Nephron progenitor cell (in vitro differentiated cells): ENCODE data around the gene CNGA2.

ENCODE experiments used
- DNase-seq: peaks from one replicate; pipeline ENCODE4 v3.0.0; 2021
- H3K27ac Mint-ChIP-seq: 2 replicates; pipeline ENCODE4 v1.8.0; 2021; ENCODE audit warnings: mild to moderate bottlenecking, moderate library complexity, mixed read lengths
- H3K27me3 Mint-ChIP-seq: 2 replicates; pipeline ENCODE4 v1.8.0; 2021; ENCODE audit warnings: mild to moderate bottlenecking, low read depth, mixed read lengths; ENCODE audit not compliant: poor library complexity
- H3K36me3 Mint-ChIP-seq: 2 replicates; pipeline ENCODE4 v1.8.0; 2021; ENCODE audit warnings: low read depth, mixed read lengths
- H3K4me1 Mint-ChIP-seq: 2 replicates; pipeline ENCODE4 v1.8.0; 2021; ENCODE audit warnings: mixed read lengths
- H3K4me3 Mint-ChIP-seq: 2 replicates; pipeline ENCODE4 v1.8.0; 2021; ENCODE audit warnings: mild to moderate bottlenecking, moderate library complexity, mixed read lengths
- H3K9me3 Mint-ChIP-seq: 2 replicates; pipeline ENCODE4 v1.8.0; 2021; ENCODE audit warnings: mild to moderate bottlenecking, moderate library complexity, mixed read lengths
- TF ChIP-seq, protein P1 (sequence below): fragments of 200-600 bp; sonication (generic); IDR thresholded peaks from 2 replicates; pipeline ENCODE4 v1.5.0; 2021; ENCODE audit warnings: antibody characterized with exemption

The CNGA2 gene

DNA sequence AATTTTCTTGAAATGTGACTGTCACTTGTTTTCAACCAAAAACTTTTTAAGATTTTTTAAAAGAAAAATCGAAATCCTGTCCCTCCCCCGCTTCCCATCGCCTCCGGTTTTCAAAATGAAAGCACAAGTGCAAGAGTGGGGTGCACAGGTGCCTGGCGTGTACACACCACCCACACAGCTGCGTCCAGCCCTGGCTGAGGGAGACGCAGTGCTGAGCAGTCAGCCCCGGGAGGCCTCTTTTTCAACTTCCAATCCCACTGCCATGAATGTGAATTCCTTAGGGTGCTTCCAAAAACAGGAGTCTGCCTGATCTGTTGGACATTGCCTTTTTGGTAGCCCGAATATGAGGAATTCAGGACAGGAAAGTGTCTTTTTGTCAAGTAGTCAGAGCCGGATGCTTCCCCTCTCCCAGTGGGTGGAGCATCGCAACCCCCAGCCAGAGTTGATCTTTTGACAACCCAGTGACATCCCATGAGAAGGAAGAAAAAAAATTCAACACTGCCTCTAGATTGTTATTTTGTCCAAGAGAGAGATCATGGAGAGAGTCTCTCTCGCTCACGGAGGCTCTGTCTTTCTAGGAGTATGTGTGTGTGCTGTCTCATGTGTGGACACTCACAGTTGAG, 30.4 kb upstream of the CNGA2 start:
- Mint-ChIP-seq H3K36me3 (no peaks in the 10 kb centered on the region), H3K27ac (no peak overlapping the region), H3K9me3 (peaks cover 48% of the 10 kb centered on the region), H3K4me3 (no peak overlapping the region), H3K27me3 (peaks cover 8% of the 10 kb centered on the region), H3K4me1 (peaks cover 5% of the 10 kb centered on the region)
- DNase-seq, result no peak
- TF ChIP-seq, protein P1, sequence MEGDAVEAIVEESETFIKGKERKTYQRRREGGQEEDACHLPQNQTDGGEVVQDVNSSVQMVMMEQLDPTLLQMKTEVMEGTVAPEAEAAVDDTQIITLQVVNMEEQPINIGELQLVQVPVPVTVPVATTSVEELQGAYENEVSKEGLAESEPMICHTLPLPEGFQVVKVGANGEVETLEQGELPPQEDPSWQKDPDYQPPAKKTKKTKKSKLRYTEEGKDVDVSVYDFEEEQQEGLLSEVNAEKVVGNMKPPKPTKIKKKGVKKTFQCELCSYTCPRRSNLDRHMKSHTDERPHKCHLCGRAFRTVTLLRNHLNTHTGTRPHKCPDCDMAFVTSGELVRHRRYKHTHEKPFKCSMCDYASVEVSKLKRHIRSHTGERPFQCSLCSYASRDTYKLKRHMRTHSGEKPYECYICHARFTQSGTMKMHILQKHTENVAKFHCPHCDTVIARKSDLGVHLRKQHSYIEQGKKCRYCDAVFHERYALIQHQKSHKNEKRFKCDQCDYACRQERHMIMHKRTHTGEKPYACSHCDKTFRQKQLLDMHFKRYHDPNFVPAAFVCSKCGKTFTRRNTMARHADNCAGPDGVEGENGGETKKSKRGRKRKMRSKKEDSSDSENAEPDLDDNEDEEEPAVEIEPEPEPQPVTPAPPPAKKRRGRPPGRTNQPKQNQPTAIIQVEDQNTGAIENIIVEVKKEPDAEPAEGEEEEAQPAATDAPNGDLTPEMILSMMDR, result no peak

DNA sequence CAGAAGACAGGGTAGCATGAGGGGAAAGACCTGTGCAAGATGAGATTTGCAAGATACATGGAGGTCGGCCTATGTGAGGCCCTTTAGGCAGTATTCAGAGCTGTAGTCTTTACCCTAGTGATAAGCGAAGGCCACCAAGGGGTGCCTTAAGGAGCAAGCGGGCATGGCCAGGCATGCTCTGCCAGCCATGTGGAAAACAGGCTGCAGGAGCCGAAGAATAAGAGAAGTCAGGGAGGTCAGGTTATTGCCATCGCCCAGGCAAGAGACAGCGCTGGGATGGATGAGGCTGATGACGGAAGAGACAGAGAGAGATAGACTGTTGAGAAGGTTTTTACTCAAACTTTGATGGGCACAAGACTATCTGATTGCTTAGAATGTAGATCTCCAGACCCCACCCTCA, 25.7 kb upstream of the CNGA2 start:
- no peak overlapping the region for H3K27ac Mint-ChIP-seq
- peaks cover 27% of the 10 kb centered on the region for H3K9me3 Mint-ChIP-seq
- peaks cover 7% of the 10 kb centered on the region for H3K27me3 Mint-ChIP-seq
- TF ChIP-seq, protein P1, result no peak
- no peaks in the 10 kb centered on the region for H3K36me3 Mint-ChIP-seq
- DNase-seq, result no peak
- peaks cover 11% of the 10 kb centered on the region for H3K4me1 Mint-ChIP-seq
- H3K4me3 Mint-ChIP-seq, result no peak overlapping the region

DNA sequence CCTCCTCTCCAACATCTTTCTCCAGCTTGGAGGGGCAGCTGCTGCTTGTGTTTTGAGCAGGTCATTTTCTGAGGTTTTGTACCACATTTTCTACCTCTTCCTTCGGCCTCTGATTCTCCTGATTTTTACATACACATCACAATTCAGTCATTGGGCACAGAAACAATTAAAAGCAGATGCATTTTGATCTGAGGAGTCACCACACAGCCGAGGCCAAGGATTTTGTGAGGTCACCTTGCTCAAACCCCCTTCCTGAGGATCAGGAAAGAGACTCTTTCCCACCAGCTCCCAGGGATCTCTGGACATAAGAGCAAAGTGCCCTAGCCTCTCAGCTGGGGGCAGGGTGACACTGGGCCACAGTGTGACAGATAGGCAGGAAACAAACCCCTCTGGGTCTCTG, 24.1 kb upstream of the CNGA2 start:
- no peak overlapping the region for H3K27ac Mint-ChIP-seq
- no peak overlapping the region for H3K4me3 Mint-ChIP-seq
- H3K36me3 Mint-ChIP-seq, result no peaks in the 10 kb centered on the region
- peaks cover 15% of the 10 kb centered on the region for H3K9me3 Mint-ChIP-seq
- H3K27me3 Mint-ChIP-seq, result peaks cover 7% of the 10 kb centered on the region
- DNase-seq, result no peak
- TF ChIP-seq, protein P1, result no peak
- H3K4me1 Mint-ChIP-seq, result peaks cover 11% of the 10 kb centered on the region

DNA sequence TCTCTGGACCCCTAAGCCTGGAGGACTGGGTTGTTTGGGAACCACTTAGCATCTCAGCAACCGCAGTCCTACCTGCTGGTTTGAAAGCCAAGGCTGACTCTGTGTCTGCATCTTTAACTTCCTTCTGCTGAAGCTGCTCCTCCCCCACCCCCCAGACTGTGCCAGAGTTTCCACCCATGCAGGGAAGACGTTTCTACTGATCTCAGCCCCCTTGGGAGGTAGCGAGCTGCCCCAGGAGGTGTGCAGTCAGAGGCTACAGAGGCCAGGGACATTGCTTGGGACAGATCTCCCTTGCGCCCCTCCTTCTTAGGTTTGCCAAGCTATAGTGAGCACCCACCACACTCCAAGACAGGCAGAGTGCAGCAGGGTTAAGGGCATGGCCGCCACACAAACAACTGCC, 23.4 kb upstream of the CNGA2 start:
- Mint-ChIP-seq H3K36me3 (no peaks in the 10 kb centered on the region), H3K4me3 (no peak overlapping the region), H3K27me3 (peaks cover 7% of the 10 kb centered on the region), H3K9me3 (peaks cover 14% of the 10 kb centered on the region), H3K27ac (no peak overlapping the region), H3K4me1 (peaks cover 11% of the 10 kb centered on the region)
- TF ChIP-seq, protein P1, result no peak
- DNase-seq, result no peak

DNA sequence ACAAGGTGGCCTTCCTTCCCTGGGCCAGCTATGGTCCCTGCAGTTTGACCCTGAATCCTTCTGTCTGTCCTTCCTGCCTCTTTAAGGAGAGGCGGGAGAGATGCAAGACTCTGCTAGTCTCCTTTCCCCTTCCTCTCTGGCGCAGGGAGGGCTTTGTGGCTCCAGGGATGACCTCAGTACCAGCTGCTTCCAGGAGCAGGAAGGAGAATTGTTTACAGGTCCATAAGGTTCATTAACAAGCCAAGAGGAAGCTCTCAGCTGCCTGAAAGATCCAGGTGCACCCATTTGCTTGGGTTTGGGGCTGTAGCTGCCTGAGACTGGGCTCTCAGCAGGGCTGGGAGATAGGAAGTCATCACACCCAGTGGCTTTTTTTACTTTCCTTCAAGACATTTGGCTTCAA, 22.8 kb upstream of the CNGA2 start:
- no peak for DNase-seq
- H3K27ac Mint-ChIP-seq, result no peak overlapping the region
- H3K36me3 Mint-ChIP-seq, result no peaks in the 10 kb centered on the region
- H3K4me1 Mint-ChIP-seq, result peaks cover 11% of the 10 kb centered on the region
- peaks cover 6% of the 10 kb centered on the region for H3K27me3 Mint-ChIP-seq
- H3K4me3 Mint-ChIP-seq, result no peak overlapping the region
- peaks cover 18% of the 10 kb centered on the region for H3K9me3 Mint-ChIP-seq
- TF ChIP-seq, protein P1, result no peak

DNA sequence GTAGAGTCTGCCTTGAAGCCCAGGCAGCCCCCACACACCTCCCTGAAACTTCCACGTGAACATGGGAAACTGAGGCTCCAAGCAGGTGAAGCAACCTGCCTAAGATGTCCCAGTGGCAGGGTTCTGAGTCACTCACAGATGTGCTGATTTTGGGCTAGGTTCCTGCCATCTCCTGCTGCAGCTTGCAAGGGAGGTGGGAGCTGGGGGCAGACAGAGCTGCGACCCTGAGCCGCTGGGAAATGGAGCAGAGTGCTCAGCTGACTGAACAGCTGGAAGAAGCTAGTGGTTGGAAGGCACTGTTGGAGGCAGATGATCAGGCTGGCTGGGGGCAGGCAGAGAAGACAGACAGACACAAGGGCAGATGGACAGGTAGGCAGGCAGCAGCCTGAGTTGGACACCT, 22.3 kb upstream of the CNGA2 start:
- H3K4me3 Mint-ChIP-seq, result no peak overlapping the region
- H3K4me1 Mint-ChIP-seq, result peaks cover 11% of the 10 kb centered on the region
- H3K36me3 Mint-ChIP-seq, result no peaks in the 10 kb centered on the region
- TF ChIP-seq, protein P1, result no peak
- peaks cover 18% of the 10 kb centered on the region for H3K9me3 Mint-ChIP-seq
- DNase-seq, result no peak
- H3K27me3 Mint-ChIP-seq, result peaks cover 2% of the 10 kb centered on the region
- H3K27ac Mint-ChIP-seq, result no peak overlapping the region
